Measurements from ENCODE around the gene SRRM1.
"Not testable (repeated sequence)": the region's sequence is repeated elsewhere in the genome, so short reads cannot be mapped to it uniquely, and the experiment has no call there.

Gene SRRM1

DNA sequence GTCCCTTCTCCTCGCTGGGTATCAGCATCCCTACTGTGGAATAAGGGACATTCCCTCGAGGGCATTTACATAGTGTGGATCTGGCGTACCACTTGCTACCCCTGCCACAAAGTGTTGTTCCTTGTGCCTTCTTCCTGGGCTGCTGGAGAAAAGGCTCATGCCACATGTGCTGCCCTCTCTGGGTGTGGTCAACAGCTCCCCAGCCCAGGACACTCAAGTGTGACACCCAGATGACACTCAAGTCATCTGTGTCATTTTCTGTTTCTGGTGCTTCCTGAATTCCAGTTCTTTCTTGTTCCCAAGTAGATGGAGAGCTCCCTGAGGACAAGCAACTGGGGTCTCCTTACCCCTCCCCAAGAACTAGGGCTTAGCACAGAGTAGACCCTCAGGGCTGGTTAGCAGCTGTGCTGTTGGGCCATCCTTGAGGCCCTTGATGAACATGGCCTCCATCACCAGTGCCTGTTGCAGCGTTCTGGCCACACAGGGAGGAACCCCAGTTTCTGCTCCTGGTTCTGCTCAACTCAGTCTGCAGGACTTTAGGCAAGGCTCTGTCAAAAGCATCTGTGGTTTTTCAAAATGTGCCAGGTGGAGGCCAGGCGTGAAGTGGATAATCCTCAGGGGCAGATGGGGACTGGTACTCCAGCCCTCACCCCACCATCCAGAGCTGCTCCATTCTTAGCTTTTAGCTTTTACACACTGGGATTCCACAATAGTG, 53.1 kb downstream of the SRRM1 start:
- DNase-seq: no peak

DNA sequence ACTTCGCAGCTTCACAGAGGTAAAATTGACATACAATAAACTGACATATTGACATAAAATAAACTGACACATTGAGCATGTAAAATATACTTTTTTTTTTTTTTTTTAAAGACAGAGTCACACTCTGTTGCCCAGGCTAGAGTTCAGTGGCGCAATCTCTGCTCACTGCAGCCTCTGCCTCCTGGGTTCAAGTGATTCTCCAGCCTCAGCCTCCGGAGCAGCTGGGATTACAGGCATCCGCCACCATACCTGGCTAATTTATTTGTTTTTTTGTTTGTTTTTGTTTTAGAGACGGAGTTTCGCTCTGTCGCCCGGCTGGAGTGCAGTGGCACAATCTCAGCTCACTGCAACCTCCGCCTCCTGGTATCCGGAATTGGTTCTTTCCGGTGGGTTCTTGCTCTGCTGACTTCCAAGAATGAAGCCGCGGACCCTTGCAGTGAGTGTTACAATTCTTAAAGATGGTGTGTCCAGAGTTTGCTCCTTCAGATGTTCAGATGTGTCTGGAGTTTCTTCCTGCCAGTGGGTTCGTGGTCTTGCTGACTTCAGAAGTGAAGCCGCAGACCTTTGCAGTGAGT, 53.7 kb downstream of the SRRM1 start:
- no peak for DNase-seq

DNA sequence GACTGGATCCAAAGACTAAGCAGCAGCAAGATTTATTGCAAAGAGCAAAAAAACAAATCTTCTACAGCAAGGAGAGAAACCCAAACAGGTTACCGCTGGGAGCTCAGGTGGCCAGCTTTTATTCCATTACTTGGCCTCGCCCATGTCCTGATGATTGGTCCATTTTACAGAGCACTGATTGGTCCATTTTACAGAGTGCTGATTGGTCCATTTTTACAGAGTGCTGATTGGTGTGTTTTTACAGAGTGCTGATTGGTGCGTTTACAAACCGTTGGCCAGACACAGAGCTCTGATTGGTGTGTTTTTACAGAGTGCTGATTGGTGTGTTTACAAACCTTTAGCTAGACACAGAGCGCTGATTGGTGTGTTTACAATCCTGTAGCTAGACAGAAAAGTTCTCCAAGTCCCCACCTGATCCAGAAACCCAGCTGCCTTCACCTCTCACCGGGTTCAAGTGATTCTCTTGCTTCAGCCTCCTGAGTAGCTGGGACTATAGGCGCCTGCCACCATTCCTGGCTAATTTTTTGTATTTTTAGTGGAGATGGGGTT, 54.4 kb downstream of the SRRM1 start:
- DNase-seq: not testable (repeated sequence)

DNA sequence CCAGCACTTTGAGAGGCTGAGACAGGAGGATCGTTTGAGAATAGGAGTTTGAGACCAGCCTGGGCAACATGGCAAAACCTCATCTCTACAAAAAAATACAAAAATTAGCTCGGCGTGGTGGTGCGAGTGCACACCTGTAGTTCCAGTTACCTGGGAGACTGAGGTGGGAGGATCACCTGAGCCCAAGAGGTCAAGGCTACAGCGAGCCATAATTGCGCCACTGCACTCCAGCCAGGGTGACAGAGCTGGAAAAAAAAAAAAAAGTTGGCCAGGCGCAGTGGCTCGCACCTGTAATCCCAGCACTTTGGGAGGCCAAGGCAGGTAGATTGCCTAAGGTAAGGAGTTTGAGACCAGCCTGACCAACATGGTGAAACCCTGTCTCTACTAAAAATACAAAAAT, 55.2 kb downstream of the SRRM1 start:
- not testable (repeated sequence) for DNase-seq

DNA sequence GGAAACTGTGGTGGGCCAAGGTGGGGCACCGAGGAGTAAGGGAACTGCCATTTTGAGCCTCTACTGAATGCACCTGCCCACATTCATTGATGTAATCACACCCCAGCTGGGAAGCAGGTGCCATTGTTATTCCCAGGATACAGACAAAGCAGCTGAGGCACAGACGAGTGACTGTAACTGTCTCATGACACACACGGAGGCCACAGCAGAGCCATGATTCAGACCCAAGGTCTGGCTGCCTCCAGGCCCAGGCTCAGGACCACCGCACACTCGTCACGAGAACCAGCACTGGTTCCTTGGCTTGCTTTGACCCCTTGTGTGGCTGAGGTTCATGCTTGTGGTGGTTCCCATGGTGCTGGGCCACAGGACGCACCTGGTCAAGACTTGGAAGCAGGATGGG, 56.5 kb downstream of the SRRM1 start:
- DNase-seq: no peak

DNA sequence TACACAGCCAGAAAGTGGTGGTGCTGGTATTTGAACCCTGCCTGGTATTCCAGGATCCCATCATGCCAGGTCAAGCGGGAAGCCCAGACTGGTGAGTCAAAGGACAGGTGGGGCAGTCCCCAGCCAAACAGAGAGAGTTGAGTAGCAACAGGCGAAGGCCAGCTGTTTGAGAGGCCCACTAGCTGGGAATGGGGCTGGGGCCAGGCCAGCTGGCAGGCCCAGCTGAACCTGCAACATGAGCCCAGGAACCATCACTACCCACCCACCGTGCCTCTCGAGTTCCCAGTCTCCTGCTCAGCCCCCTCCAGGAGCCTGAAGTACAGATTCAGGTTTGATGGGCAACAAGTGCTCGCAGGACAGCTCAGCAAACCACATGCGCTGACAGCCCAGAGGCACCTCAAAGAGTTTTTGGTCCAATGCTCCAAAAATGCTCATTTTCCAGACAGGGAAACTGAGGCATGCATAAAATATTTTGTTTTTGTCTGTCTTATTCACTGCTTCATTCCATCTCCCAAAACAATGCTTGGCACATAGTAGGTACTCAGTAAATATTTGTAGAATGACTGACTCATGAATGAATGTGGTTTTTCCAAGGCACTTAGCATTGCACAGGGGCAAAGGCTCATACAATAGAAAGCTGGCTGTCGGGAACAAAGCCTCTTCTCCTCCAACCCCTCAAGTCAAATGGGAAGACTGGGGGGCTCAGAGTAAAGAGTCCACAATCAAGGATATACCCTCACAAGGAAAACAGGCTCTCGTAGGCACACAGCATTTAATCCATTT, 59.6 kb downstream of the SRRM1 start:
- no peak for DNase-seq

DNA sequence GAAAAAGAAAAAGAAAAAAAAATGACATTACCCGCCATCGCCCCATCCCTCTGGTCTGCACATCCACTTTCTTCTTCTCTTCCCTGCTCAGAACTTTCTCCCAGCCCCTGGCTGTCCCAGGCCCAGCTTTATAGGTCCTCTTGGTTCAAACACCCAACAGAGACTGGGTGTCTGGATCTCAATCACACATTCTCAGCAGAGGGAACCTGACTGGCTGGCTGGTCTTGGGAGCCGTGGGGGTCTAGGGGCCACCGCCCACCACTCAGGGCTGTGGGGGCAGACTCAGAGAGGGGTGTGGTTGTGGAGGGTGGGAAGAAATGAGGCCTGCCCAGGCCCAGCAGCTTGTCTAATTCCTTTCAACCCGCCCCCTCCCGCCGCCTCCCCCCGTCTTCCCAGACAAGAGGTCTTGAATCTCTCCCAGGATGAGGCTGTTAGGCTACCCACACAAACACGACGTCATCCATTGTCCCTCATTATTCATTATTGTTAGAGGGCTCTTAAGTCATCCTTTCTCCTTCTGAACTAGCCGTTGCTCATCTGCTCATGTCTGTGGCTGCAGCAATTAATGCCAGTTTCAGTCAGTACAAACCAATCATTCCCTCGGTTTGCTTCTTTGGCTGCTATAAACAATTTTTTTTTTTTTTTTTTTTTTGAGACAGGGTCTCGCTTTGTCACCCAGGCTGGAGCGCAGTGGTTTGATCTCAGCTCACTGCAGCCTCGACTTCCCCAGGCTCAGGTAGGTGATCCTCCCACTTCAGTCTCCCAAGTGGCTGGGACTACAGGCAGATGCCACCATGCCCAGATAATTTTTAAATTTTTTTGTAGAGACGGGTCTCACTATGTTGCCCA, 61.5 kb downstream of the SRRM1 start:
- no peak for DNase-seq

DNA sequence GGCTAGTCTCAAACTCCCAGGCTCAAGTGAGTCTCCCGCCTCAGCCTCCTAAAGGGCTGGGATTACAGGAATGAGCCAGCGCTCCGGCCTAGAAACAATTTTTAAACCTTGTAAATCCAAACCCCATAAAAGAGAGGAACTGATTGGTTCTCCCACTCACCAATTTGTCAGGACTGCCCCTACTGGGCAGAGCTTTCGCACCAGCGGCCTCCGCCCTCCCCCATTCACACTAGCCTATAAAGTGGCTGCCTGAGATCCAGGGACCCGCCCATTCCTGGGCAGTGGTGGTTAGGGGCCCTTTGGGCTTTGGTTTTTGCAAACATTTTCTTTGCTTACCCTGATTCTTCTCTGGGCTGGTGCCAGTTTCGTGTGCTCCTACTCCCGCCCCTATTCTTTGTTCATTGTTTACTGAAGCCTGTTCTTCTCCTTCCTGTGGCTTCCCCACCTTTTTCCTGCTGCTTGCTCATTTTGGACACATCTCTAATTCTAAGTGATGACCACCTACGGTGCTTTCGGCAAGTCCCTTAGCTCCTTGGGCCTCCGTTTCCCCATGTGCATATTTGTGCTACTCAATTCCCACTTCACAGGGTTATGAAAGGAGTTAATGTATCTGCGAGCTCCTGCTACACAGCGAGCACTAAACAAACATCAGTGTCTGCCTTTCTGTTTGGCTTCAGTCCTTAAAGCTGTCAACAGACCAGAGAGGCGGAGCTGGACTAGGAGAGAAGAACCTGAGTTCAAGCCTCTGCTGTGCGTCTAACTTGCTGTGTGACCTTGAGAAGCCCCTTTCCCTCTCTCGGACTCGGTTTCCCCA, 62.4 kb downstream of the SRRM1 start:
- DNase-seq: no peak

DNA sequence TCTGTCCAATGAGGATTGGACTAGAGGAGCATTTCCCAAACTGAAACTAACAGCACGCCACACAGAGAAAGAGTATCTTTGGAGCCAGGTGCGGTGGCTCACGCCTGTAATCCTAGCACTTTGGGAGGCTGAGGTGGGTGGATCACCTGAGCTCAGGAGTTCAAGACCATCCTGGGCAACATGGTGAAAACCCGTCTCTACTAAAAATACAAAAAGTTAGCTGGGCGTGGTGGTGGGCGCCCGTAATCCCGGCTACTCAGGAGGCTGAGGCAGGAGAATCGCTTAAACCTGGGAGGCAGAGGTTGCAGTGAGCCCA, 62.9 kb downstream of the SRRM1 start:
- DNase-seq: not testable (repeated sequence)

DNA sequence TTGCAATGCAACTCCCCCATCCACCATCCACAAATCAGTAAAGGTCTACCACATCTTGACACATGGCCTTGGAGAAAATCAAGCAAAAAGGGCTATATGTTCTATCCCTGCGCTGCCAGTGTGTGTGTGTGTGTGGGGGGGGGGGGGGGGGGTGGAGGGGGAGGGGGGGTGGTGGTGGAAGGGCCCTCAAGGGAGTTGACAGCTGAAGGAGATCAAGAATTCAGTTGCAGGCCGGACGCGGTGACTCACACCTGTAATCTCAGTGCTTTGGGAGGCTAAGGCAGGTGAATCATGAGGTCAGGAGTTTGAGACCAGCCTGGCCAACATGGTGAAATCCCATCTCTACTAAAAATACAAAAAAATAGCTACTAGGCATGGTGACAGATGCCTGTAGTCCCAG, 64.6 kb downstream of the SRRM1 start:
- DNase-seq: no peak

DNA sequence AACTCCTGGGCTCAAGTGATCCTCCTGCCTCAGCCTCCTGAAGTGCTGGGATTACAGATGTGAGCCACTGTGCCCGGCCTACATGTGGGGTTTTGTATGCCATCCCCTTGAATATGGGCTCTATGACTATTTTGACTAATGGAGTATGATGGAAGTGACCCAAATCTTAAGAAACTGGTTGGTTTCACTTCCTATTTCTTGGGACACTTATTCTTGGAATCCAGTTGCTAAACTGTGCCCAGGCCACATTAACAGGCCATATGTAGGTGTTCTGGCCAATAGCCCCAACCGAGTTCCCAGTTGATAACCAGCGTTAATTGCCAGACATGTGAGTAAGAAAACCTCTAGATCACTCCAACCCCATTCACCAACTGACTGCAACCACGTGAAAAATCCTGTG, 65.8 kb downstream of the SRRM1 start:
- no peak for DNase-seq

DNA sequence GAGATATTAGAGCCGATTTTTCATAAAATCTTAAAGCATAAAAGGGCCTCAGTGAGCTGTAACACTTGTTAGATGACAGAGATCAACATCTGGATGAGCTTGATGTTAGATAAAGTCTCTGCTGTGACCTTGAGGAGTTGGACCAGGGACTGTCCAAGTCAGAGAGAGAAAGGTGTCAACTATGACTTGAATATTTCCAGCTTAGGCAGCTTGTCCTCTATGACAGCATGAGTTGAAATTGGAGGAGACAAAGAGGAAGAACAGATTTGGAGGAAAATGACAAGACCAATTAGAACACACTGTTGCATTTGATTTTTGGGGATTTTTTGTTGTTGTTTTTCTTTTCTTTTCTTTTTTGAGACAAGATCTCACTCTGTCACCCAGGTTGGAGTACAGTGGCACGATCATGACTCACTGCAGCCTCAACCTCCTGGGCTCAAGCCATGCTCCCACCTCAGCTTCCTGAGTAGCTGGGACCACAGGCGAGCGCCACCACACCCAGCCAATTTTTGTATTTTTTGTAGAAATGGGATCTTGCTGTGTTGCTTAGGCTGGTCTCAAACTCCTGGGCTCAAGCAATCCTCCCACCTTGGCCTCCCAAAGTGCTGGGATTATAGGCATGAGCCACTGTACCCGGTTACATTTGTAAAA, 66.8 kb downstream of the SRRM1 start:
- no peak for DNase-seq

DNA sequence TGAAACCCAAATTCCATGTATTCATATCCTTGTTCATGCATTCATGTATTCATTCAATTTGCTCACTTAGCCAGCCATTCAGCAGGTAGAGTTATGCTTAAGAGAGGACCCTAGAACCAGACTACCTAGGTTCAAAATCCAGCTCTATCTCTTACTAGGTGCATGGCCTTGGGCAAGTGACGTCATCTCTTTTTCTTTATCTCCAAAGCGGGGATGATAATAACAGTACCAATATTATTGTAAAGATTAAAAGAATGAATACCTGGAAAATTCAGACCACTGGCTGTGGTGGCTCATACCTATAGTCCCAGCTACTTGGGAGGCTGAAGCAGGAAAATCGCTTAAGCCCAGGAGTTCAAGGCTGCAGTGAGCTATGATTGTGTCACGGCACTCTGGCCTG, 68.2 kb downstream of the SRRM1 start:
- DNase-seq: no peak

DNA sequence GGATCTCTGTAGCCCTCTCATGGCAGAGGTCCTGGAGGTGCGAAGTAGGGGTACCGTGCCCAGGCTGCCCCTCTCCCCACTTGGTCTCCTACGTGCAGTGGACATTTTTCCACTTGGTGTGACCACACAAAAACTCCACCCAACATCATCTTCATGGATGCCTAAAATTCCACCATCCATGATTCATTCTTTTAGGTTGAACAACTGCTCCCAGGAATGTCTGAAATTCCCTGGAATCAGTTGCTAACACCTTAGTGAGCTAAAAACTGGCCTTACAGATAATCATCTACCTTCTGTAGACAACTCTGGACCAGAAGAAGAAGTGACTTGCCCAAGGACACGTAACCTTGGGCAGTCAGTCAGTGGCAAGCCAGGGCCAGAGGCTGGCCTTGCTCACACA, 70.1 kb downstream of the SRRM1 start:
- DNase-seq: no peak

DNA sequence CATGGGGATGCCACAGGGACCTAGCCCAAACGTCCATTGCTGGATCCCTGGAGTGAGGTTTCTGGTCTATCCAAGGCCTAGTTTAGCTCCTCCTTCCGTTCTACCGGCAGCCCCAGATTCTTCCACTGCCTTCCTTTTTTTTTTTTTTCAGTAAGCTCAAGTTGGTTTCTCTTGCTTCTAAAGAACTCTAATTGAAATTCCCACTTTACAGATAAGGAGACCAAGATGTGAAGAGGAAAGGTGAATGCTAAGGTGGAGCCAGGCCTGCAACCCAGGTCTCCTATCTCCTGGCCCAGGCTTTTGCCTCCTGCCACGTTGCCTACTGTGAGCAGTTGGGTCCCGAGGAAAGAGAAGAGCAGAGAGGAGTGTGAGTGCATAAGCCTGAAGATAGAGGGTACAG, 70.6 kb downstream of the SRRM1 start:
- no peak for DNase-seq

DNA sequence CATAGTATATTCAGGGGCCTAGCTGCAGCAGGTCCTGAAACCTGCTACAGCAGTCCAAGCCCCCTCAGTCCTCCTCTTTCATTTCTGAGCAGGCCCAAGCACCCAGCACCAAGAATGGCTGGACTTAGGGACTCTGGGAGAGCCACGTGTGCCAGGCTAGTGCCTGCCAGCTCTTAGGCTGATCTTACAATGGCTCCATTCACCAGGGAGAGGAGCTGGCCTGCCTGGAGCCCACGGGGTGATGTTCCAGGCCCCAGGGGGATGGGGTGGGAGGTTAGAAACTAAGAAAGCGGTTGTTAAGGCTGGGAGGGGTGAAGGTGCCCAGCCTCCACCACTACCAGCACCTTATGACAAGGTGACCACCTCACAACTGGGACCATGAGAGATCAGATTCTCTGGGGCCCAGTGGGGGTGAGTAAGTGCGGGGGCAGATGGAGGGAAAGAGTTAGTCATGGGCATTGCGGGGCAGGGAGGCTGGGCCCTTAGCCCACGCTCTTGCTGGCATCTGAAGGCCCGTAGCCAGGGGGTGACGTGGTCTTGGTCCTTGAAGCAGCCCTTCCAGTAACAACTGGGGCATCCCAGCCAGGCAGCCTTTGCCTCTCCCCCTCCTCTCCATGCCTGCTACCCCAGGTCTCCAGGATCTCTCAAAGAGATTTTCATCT, 71.9 kb downstream of the SRRM1 start:
- peak; percentile 62 for DNase-seq

DNA sequence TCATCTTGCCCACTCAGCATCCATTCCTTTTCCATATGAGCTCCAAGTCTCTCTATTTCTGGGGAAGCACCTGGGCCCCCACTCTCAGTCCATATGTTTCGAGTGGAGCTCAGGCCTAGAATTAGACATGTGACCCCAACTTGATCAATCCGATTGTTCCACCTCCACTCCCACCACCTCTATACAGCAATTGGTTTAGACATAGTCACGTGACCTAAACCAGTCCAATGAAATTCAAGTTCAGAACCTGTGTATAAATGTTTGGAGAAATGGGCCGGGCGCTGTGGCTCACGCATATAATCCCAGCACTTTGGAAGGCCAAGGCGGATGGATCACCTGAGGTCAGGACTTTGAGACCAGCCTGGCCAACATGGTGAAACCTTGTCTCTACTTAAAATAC, 72.6 kb downstream of the SRRM1 start:
- no peak for DNase-seq

DNA sequence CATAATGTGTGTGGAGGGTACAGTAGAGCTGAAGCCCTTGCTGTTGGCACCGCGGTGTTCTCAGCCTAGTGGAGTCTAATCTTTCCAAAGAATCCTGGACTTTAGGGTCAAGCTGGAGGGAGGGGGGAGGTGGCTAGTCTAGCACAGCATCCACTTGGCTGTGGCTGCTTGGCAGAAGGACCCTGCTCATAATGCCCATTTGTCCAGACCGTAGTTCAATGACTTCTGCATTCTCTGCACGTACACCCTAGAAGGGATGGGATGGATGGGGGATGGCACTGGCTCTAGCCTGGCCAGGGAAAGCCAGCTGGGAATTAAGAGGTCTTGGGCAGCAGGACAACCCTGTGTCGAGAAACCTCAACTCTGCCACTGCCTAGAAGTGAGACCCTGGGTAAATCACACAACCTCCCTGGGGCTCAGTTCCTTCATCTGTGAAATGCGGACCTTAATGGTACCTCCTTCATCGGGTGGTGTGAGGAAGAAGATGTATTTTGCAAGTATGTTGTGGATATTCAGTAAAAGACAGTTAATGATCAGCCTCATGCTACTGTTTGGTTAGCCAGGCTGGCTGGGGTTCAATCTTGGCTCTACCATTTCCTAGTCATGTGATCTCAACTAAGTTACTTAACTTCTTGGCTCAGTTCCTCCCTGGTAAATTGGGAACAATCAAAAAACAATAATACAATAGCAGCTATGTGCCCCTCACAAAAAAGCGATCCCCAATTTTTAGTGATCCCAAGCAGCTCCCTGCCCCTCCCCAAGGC, 75.0 kb downstream of the SRRM1 start:
- no peak for DNase-seq

DNA sequence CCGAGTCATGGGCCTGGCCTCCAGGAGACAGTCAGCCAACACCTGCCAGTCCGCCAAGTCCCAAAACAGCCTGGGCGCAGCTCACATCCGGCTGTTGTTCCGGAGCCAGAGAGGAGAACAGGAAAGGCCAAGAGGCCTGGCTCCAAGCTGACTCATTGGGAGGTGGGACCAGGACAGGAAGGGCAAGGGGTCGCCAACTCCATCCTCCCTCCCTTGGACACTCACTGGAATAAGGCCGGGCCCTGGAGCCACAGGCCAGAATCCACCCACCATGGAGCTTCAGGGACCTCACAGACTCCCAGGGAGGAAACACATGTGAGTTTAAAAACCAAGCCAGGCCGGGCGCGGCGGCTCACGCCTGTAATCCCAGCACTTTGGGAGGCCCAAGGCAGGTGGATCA, 77.0 kb downstream of the SRRM1 start:
- no peak for DNase-seq

DNA sequence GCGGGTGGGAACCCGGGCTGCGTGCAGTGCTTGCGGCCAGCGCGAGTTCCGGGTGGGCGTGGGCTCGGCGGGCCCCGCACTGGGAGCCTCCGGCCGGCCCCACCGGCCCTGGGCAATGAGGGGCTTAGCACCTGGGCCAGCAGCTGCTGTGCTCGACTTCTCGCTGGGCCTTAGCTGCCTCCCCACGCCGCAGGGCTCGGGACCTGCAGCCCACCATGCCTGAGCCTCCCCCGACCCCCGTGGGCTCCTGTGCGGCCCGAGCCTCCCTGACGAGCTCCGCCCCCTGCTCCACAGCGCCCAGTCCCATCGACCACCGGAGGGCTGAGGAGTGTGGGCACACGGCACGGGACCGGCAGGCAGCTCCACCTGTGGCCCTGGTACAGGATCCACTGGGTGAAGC, 78.4 kb downstream of the SRRM1 start:
- DNase-seq: no peak
